CD4-positive, alpha-beta T cell (primary cell): ENCODE data around the gene NOTCH2. TPM values are rescaled to one million over a fixed set of nuclear protein-coding genes. Genes with fewer than 3 reads are reported as not detected.
A peak's percentile ranks its signal among the peaks of the same experiment; 100 is the strongest.

Experiments
- ATAC-seq: fragments of 200-7000 bp; cut with Tn5 transposase; one replicate; pipeline ENCODE4 v1.10.0; 2022; ENCODE audit warnings: mild to moderate bottlenecking; ENCODE audit not compliant: poor library complexity
- CTCF ChIA-PET: fragments of 350-600 bp; sonication (Branson Sonifier 250); formaldehyde crosslinking; loops from one replicate; lab custom pipeline; 2021; ENCODE audit warnings: antibody characterized with exemption, inconsistent platforms; lab: Charles Lee
- POLR2A ChIA-PET: fragments of 350-600 bp; sonication (Branson Sonifier 250); formaldehyde crosslinking; loops from one replicate; lab custom pipeline; 2021; ENCODE audit warnings: antibody characterized with exemption, inconsistent platforms; lab: Charles Lee
- DNase-seq, 14 experiments: peaks; one replicate each; pipeline ENCODE4 v3.0.0-alpha.2; 2013 to 2020; ENCODE audit warnings: mixed read lengths in 2 of 14
- H3K27ac ChIP-seq, 2 donors: one replicate each; pipeline versions ENCODE4 v1.5.1 to v1.7.0; 2013; ENCODE audit warnings: low read length in 2 of 2, low read depth in 1 of 2, mild to moderate bottlenecking in 1 of 2
- H3K27me3 ChIP-seq, 2 experiments: 1 replicate in 1 of 2; 2 replicates in 1 of 2; pipeline versions ENCODE4 v1.6.1 to v1.7.0; 2013; ENCODE audit warnings: low read length in 2 of 2, control low read depth in 1 of 2, mild to moderate bottlenecking in 1 of 2, moderate library complexity in 1 of 2; ENCODE audit not compliant: insufficient read depth in 2 of 2, control insufficient read depth in 1 of 2
- H3K36me3 ChIP-seq: one replicate; pipeline ENCODE4 v1.6.1; 2013; ENCODE audit warnings: low read length, control low read depth; ENCODE audit not compliant: insufficient read depth
- H3K4me1 ChIP-seq: one replicate; pipeline ENCODE4 v1.6.1; 2013; ENCODE audit warnings: low read length, control low read depth; ENCODE audit not compliant: insufficient read depth
- H3K4me3 ChIP-seq: one replicate; pipeline ENCODE4 v1.5.1; 2013; ENCODE audit warnings: mild to moderate bottlenecking, low read length, moderate library complexity
- H3K9me3 ChIP-seq, 2 experiments: 1 replicate in 1 of 2; 2 replicates in 1 of 2; pipeline versions ENCODE4 v1.6.1 to v1.7.0; 2013; ENCODE audit warnings: low read length in 2 of 2, mild to moderate bottlenecking in 2 of 2, control low read depth in 1 of 2, moderate library complexity in 1 of 2; ENCODE audit not compliant: control insufficient read depth in 1 of 2, insufficient read depth in 1 of 2
- H3K27ac Mint-ChIP-seq: one replicate; pipeline ENCODE4 v1.8.0; 2020; ENCODE audit warnings: mixed read lengths
- H3K27me3 Mint-ChIP-seq: one replicate; pipeline ENCODE4 v1.8.0; 2021; ENCODE audit warnings: mixed read lengths
- H3K36me3 Mint-ChIP-seq: one replicate; pipeline ENCODE4 v1.8.0; 2021; ENCODE audit warnings: low read depth, mixed read lengths
- H3K4me1 Mint-ChIP-seq: one replicate; pipeline ENCODE4 v1.8.0; 2021; ENCODE audit warnings: low read depth, mixed read lengths
- H3K4me3 Mint-ChIP-seq: one replicate; pipeline ENCODE4 v1.8.0; 2020; ENCODE audit warnings: mild to moderate bottlenecking, mixed read lengths
- H3K9me3 Mint-ChIP-seq: one replicate; pipeline ENCODE4 v1.8.0; 2020; ENCODE audit warnings: mixed read lengths
- intact Hi-C, 2 experiments: fragments of 100-400 bp; cut with DNase I in 1 of 2; cut with micrococcal nuclease in 1 of 2; formaldehyde crosslinking; loops; one replicate each; pipeline versions ENCODE4 v1.15.1 to v1.9.0; 2023 to 2025; cut with DNase I, micrococcal nuclease
- total RNA-seq, 174 experiments: library from RNA in 2 of 174; stranded (reverse) in 2 of 174; gene quantifications; one replicate each; pipeline ENCODE4 v1.2.3 and lab custom pipeline; 2021 to 2026
- TF ChIP-seq, protein P1 (sequence below): fragments of 200-600 bp; IDR thresholded peaks from one replicate; pipeline ENCODE4 v1.8.0; 2022; ENCODE audit warnings: antibody characterized with exemption, mild to moderate bottlenecking

The NOTCH2 gene
- total RNA-seq, 2 experiments from 2014 or later, result 27.5 to 29.4 TPM

DNA sequence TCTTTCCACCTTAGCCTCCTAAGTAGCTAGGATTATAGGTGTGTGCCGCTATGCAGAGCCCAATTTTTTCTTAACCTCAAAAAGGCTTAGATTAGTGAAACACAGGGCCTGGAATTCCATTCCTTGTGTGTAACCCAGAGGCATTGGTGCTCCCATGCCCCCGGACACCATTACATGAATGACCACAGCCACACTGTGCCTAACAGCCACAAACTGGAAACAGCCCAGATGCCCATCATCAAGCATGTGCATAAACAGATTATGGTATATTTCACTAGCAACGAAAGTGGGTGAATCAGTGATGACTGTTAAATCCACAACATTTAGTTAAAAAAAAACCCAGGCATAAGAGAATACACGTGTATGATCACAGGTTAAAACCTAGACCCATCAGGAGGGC is 197.6 kb downstream of the NOTCH2 start:
- DNase-seq, result no peak
- CTCF ChIA-PET, result no interaction called here
- Mint-ChIP-seq H3K27ac (no peak overlapping the region), H3K27me3 (peaks cover 33% of the 10 kb centered on the region), H3K4me3 (no peak overlapping the region), H3K36me3 (no peaks in the 10 kb centered on the region), H3K9me3 (no peaks in the 10 kb centered on the region), H3K4me1 (no peaks in the 10 kb centered on the region)
- intact Hi-C loops, result no loop called here
- Histone ChIP-seq H3K36me3 (no peaks in the 10 kb centered on the region), H3K4me3 (no peak overlapping the region), H3K27ac (no peak overlapping the region), H3K4me1 (no peaks in the 10 kb centered on the region), H3K9me3 (no peaks in the 10 kb centered on the region), H3K27me3 (peaks cover 8 to 18% of the 10 kb centered on the region in 2 experiments)
- no peak for ATAC-seq
- TF ChIP-seq, protein P1, sequence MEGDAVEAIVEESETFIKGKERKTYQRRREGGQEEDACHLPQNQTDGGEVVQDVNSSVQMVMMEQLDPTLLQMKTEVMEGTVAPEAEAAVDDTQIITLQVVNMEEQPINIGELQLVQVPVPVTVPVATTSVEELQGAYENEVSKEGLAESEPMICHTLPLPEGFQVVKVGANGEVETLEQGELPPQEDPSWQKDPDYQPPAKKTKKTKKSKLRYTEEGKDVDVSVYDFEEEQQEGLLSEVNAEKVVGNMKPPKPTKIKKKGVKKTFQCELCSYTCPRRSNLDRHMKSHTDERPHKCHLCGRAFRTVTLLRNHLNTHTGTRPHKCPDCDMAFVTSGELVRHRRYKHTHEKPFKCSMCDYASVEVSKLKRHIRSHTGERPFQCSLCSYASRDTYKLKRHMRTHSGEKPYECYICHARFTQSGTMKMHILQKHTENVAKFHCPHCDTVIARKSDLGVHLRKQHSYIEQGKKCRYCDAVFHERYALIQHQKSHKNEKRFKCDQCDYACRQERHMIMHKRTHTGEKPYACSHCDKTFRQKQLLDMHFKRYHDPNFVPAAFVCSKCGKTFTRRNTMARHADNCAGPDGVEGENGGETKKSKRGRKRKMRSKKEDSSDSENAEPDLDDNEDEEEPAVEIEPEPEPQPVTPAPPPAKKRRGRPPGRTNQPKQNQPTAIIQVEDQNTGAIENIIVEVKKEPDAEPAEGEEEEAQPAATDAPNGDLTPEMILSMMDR, result no peak
- POLR2A ChIA-PET, result no interaction called here

DNA sequence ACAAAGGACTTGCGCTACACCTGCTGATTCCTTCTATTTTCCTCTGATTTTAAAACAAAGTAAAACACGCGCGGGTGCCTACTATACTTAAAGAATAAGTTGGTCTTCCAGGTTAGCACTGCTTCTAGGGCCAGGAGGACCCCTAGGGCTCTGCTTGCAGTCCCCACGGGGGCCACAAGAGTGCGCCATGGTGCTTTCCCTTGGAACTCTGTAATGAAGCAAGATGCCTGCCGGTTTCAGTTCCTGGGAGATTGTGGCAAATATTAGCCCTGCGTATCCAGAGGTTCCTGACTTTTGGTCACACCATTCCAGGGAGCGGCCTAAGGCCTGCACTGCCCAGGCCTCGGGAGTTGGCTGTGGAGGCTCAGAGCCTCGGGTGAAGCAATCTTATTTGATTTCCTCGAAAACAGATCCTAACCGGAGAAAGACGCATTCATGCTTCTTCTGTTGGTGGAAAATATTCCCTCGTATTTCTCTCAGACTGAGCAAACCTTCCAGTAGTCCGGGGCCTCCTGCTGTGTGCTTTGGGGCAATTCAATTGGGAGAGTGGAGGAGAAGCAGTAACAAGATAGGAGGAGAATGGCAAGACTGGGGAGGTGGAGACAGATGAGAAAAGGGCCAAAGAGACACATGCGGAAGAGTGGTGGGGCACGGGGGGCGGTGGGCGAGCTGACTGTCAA is 198.4 kb downstream of the NOTCH2 start:
- H3K4me3 Mint-ChIP-seq, result no peak overlapping the region
- Histone ChIP-seq H3K9me3 (no peaks in the 10 kb centered on the region), H3K4me3 (no peak overlapping the region), H3K4me1 (no peaks in the 10 kb centered on the region), H3K36me3 (no peaks in the 10 kb centered on the region), H3K27me3 (peaks cover 8 to 18% of the 10 kb centered on the region in 2 experiments), H3K27ac (no peak overlapping the region)
- no peaks in the 10 kb centered on the region for H3K36me3 Mint-ChIP-seq
- TF ChIP-seq, protein P1, result peak; percentile 50
- H3K4me1 Mint-ChIP-seq, result no peaks in the 10 kb centered on the region
- ATAC-seq (peak; percentile 49), DNase-seq (peak; percentile 14 to 65 (median 45))
- no peak overlapping the region for H3K27ac Mint-ChIP-seq
- H3K9me3 Mint-ChIP-seq, result no peaks in the 10 kb centered on the region
- ChIA-PET POLR2A (no interaction called here), CTCF (no interaction called here)
- H3K27me3 Mint-ChIP-seq, result peaks cover 39% of the 10 kb centered on the region
- intact Hi-C loops, result no loop called here

DNA sequence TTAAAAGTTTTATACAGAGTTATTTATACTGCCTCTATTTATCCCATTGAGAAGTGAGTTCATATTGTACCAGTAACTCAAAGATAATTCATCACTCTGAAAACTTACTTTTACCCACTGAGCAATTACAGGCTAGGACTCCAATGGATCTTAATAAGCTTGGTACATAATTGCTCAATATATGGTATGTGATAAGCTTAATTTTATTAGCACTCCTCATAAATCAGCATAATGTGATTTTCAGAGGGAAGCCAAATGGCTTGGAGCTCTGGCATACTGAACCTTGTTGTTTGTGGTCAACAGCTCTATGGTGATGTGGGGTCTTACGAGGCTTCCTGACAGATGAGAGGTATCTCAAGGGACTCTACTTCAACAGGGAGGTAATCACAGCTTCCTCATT is 199.5 kb downstream of the NOTCH2 start:
- ChIA-PET CTCF (interaction anchor here (1.0 kb wide), 1 partner anchor 9 kb away, joined by 3 read pairs; no protein-coding TSS in a partner anchor), POLR2A (no interaction called here)
- H3K4me1 Mint-ChIP-seq, result no peaks in the 10 kb centered on the region
- peaks cover 8 to 18% of the 10 kb centered on the region in 2 experiments for H3K27me3 ChIP-seq
- H3K9me3 ChIP-seq, result no peaks in the 10 kb centered on the region
- intact Hi-C loops, result no loop called here
- peaks cover 39% of the 10 kb centered on the region for H3K27me3 Mint-ChIP-seq
- TF ChIP-seq, protein P1, result no peak
- H3K9me3 Mint-ChIP-seq, result no peaks in the 10 kb centered on the region
- no peak overlapping the region for H3K27ac Mint-ChIP-seq
- H3K4me3 Mint-ChIP-seq, result no peak overlapping the region
- ATAC-seq (no peak), DNase-seq (no peak)
- no peak overlapping the region for H3K4me3 ChIP-seq
- no peaks in the 10 kb centered on the region for H3K36me3 Mint-ChIP-seq
- H3K36me3 ChIP-seq, result no peaks in the 10 kb centered on the region
- no peak overlapping the region for H3K27ac ChIP-seq
- H3K4me1 ChIP-seq, result no peaks in the 10 kb centered on the region
